ENCODE data around the gene MAPK9.

MAPK9 gene

GRCh38 chr5:180201051-180201987 lies 90.6 kb downstream of the MAPK9 start:
- no peak for DNase-seq

- DNase-seq, result no peak
Measured at GRCh38 chr5:180199390-180199789, 92.5 kb downstream of the MAPK9 start.

- DNase-seq, result no peak
Measured at GRCh38 chr5:180198208-180198607, 93.7 kb downstream of the MAPK9 start.

- DNase-seq, result no peak
Measured at GRCh38 chr5:180197016-180197702, 94.7 kb downstream of the MAPK9 start.

GRCh38 chr5:180194410-180195345 lies 97.2 kb downstream of the MAPK9 start:
- no peak for DNase-seq

GRCh38 chr5:180193749-180194375 lies 98.0 kb downstream of the MAPK9 start:
- DNase-seq, result no peak

- no peak for DNase-seq
Measured at GRCh38 chr5:180191716-180192115, 100.2 kb downstream of the MAPK9 start.

- no peak for DNase-seq
Measured at GRCh38 chr5:180187767-180188166, 104.1 kb downstream of the MAPK9 start.

All from activated naive CD4-positive, alpha-beta T cell treated with Interleukin-2 at 50 U/mL for 16 hours (primary cell).